K562 (cell line): Measurements from ENCODE around the gene DRP2. TPM values are rescaled to one million over a fixed set of nuclear protein-coding genes. Genes with fewer than 3 reads are reported as not detected.

Source experiments
- ATAC-seq: fragments of 200-7000 bp; cut with Tn5 transposase; 3 replicates; pipeline ENCODE4 v1.9.1; 2020; ENCODE audit warnings: moderate library complexity
- BruUV-seq: library from RNA; stranded (reverse); fragments of 400-500 nt; replicated peaks from 2 replicates; lab custom pipeline; 2021; lab: Mats Ljungman, UMichigan
- CTCF ChIA-PET: fragments of 300-600 bp; formaldehyde crosslinking; extraction: SDS; loops from one replicate; lab custom pipeline; 2021; ENCODE audit warnings: low intra/inter-chr PET ratio; lab: Yijun Ruan, JAX
- POLR2A ChIA-PET: fragments of 300-600, 350-650 bp; sonication (Branson Sonifier 250); formaldehyde crosslinking; extraction: SDS; loops from one replicate; lab custom pipeline; 2021; ENCODE audit warnings: antibody characterized with exemption, inconsistent platforms; lab: Yijun Ruan, JAX
- DNase-seq, 4 experiments: peaks; one replicate each; pipeline versions ENCODE4 v3.0.0 to v3.0.0-alpha.2; 2011 to 2018; ENCODE audit warnings: low spot score in 3 of 4, mixed read lengths in 3 of 4; ENCODE audit errors: extremely low read depth in 1 of 4
- FAIRE-seq: peaks from 2 replicates; lab custom pipeline; 2011; peaks lifted over from hg19 to GRCh38; lab: Jason Lieb, UNC
- H2AFZ ChIP-seq: 2 replicates; pipeline ENCODE4 v1.6.0; 2011; ENCODE audit warnings: low read depth, low read length, control low read depth, inconsistent platforms
- H3K27ac ChIP-seq: fragments of 200-600 bp; 3 replicates; pipeline ENCODE4 v1.8.0; 2011; ENCODE audit warnings: low read depth, mild to moderate bottlenecking, control low read depth, inconsistent platforms, low read length, moderate library complexity, mixed read lengths; ENCODE audit errors: extremely low read depth
- H3K27me3 ChIP-seq, 2 experiments: fragments of 300-600 bp in 1 of 2; 2 replicates in 1 of 2; 3 replicates in 1 of 2; pipeline versions ENCODE4 v1.6.0 to v1.8.0; 2011; ENCODE audit warnings: inconsistent platforms in 2 of 2, low read length in 2 of 2, mild to moderate bottlenecking in 1 of 2, mixed read lengths in 1 of 2, moderate library complexity in 1 of 2; ENCODE audit not compliant: control insufficient read depth in 2 of 2, insufficient read depth in 2 of 2
- H3K36me3 ChIP-seq: fragments of 300-600 bp; 3 replicates; pipeline ENCODE4 v1.8.0; 2011; ENCODE audit warnings: mild to moderate bottlenecking, low read length, inconsistent platforms; ENCODE audit not compliant: control insufficient read depth, insufficient read depth
- H3K4me1 ChIP-seq, 2 experiments: fragments of 200-600 bp in 1 of 2; replicated peaks in 1 of 2; 2 replicates in 1 of 2; 3 replicates in 1 of 2; pipeline versions ENCODE4 v1.5.1 to v1.8.0; 2011; ENCODE audit warnings: inconsistent platforms in 2 of 2, low read length in 2 of 2, mild to moderate bottlenecking in 1 of 2, mixed read lengths in 1 of 2, moderate library complexity in 1 of 2; ENCODE audit not compliant: control insufficient read depth in 2 of 2, insufficient read depth in 2 of 2
- H3K4me2 ChIP-seq: 2 replicates; pipeline ENCODE4 v1.6.1; 2011; ENCODE audit warnings: low read length, control low read depth, inconsistent platforms, mixed read lengths; ENCODE audit not compliant: insufficient read depth
- H3K4me3 ChIP-seq: fragments of 200-600 bp; sonication (generic), shearing (Covaris generic); 2 replicates; pipeline ENCODE4 v1.5.1; 2016; ENCODE audit warnings: control low read depth, inconsistent platforms
- H3K79me2 ChIP-seq: fragments of 200-600 bp; 3 replicates; pipeline ENCODE4 v1.8.0; 2011; ENCODE audit warnings: low read length, inconsistent platforms; ENCODE audit not compliant: control insufficient read depth, insufficient read depth
- H3K9ac ChIP-seq, 2 experiments: 2 replicates each; pipeline versions ENCODE4 v1.6.0 to v1.6.1; 2011; ENCODE audit warnings: low read depth in 2 of 2, low read length in 2 of 2, control low read depth in 1 of 2, inconsistent platforms in 1 of 2, mild to moderate bottlenecking in 1 of 2, mixed read lengths in 1 of 2; ENCODE audit not compliant: insufficient read depth in 1 of 2
- H3K9me1 ChIP-seq: one replicate; pipeline ENCODE4 v1.6.0; 2011; ENCODE audit warnings: inconsistent platforms, mild to moderate bottlenecking, low read length, moderate library complexity; ENCODE audit not compliant: control insufficient read depth, insufficient read depth
- H3K9me3 ChIP-seq: replicated peaks from 2 replicates; pipeline ENCODE4 v1.5.1; 2011; ENCODE audit warnings: low read depth, low read length, inconsistent platforms; ENCODE audit not compliant: control insufficient read depth, insufficient read depth
- H4K20me1 ChIP-seq: replicated peaks from 2 replicates; pipeline ENCODE4 v1.6.1; 2011; ENCODE audit warnings: low read length, inconsistent platforms, mixed read lengths; ENCODE audit not compliant: control insufficient read depth, insufficient read depth
- BHLHE40 ChIP-seq: IDR thresholded peaks from 2 replicates; pipeline ENCODE4 v1.6.1; 2011; ENCODE audit warnings: low read length, improper control_type of control experiment
- IRF1 ChIP-seq: sonication (generic); formaldehyde crosslinking; IDR thresholded peaks from 2 replicates; pipeline ENCODE4 v1.8.0; 2022; ENCODE audit warnings: missing genetic modification reagents, mild to moderate bottlenecking, borderline replicate concordance
- NR2C2 ChIP-seq, 2 experiments: fragments of 200-800 bp in 1 of 2; sonication (Bioruptor generic) in 1 of 2; sonication (generic) in 1 of 2; formaldehyde crosslinking in 1 of 2; IDR thresholded peaks; 2 replicates each; pipeline versions ENCODE4 v1.6.1 to v1.8.0; 2016 to 2022; ENCODE audit warnings: mild to moderate bottlenecking in 1 of 2, missing compliant biosample characterization in 1 of 2, missing genetic modification characterization in 1 of 2, missing genetic modification reagents in 1 of 2
- SIRT6 ChIP-seq: IDR thresholded peaks from one replicate; pipeline ENCODE4 v1.6.1; 2012; ENCODE audit warnings: low read depth, mild to moderate bottlenecking, control low read depth, inconsistent platforms, low read length, moderate library complexity
- ZNF583 ChIP-seq: fragments of 250-450 bp; sonication (Bioruptor Pico); IDR thresholded peaks from 2 replicates; pipeline ENCODE4 v1.4.0; 2020
- WGBS: fragments of 100-300 bp; shearing (Covaris generic); methylation state at CpG from one replicate; pipeline ENCODE4 v1.1.6; 2016; ENCODE audit warnings: low coverage, mixed read lengths; ENCODE audit not compliant: insufficient coverage; ENCODE audit errors: missing lambda C conversion rate; 5-methylcytosine and 5-hydroxymethylcytosine counted together
- in situ Hi-C: fragments of 300-500 bp; cut with MboI; formaldehyde crosslinking; loops from 4 replicates; pipeline ENCODE4 v1.15.0; 2018; ENCODE audit warnings: inconsistent platforms, mixed read lengths
- intact Hi-C: fragments of 100-400 bp; cut with micrococcal nuclease; formaldehyde crosslinking; loops from 2 replicates; pipeline ENCODE4 v1.14.2; 2022
- polyA plus RNA-seq, 8 experiments: library from polyadenylated mRNA; depleted of rRNA in 4 of 8; stranded (reverse) in 5 of 8; unstranded in 3 of 8; fragments of >200 nt; fragmentation: Nextera tagmentation in 2 of 8; fragmentation: Illumina TruSeq in 1 of 8; extraction: Ambion mirVana in 2 of 8; extraction: Trizol in 1 of 8; gene quantifications; 2 replicates each; pipeline versions ENCODE4 v1.2.1 to v1.2.3, GENCODE V29; 2011 to 2014; ENCODE audit warnings: inconsistent platforms in 1 of 8, missing spikeins in 1 of 8
- total RNA-seq, 7 experiments: library from RNA; depleted of rRNA in 6 of 7; stranded (reverse); fragments of >200 nt in 6 of 7; fragmentation: Illumina TruSeq in 2 of 7; extraction: Trizol in 2 of 7; gene quantifications; 2 replicates each; pipeline versions ENCODE4 v1.2.1 to v1.2.3, GENCODE V29; 2011 to 2021; ENCODE audit warnings: low replicate concordance in 1 of 7

DRP2 gene
- total and polyA plus RNA-seq, 9 of the 15 experiments (the other 6 are each of a cell fraction or from before 2014, with no cell fraction given) = 0.01 to 0.30 (median 0.15) TPM

- FAIRE-seq (no peak), ATAC-seq (no peak), DNase-seq (no peak)
- no peak overlapping the region for H3K4me3 ChIP-seq
- H3K9ac ChIP-seq = no peak overlapping the region
- H2AFZ ChIP-seq = no peak overlapping the region
- 0 out of 2 replicates have a peak, but pooled peaks cover 3% of the 10 kb centered on the region for H4K20me1 ChIP-seq
- H3K9me1 ChIP-seq = no peaks in the 10 kb centered on the region
- intact Hi-C loops = no loop called here
- no peaks in the 10 kb centered on the region for H3K36me3 ChIP-seq
- no TSS peak for BruUV-seq
- peaks cover 0 to 13% of the 10 kb centered on the region in 2 experiments; a peak in 3 of 5 replicates for H3K27me3 ChIP-seq
- ChIA-PET POLR2A (no interaction called here), CTCF (no interaction called here)
- H3K4me2 ChIP-seq = no peak overlapping the region
- TF ChIP-seq IRF1 (no peak), NR2C2 (CRISPR knock-in tag; IDR thresholded peaks at IDR 0.05) (no peak), NR2C2 (tag; IDR thresholded peaks at IDR 0.05) (no peak), SIRT6 (no peak), BHLHE40 (no peak), ZNF583 (CRISPR knock-in tag) (no peak)
- no peaks in the 10 kb centered on the region for H3K79me2 ChIP-seq
- no peak overlapping the region for H3K27ac ChIP-seq
- no peaks in the 10 kb centered on the region for H3K9me3 ChIP-seq
- WGBS = 13% methylated on average over 4 of the region's 4 CpGs
- H3K4me1 ChIP-seq = no peaks in the 10 kb centered on the region
- in situ Hi-C loops = loop anchor here (25.0 kb wide), 1 partner anchor 530 kb away; no protein-coding TSS in a partner anchor
These were observed 38.1 kb downstream of the DRP2 start for GRCh38 chrX:101257448-101258258.
